GM21381 (cell line): ENCODE data around the gene STRIT1.

ENCODE experiments used
- ATAC-seq: cut with Tn5 transposase; IDR thresholded peaks from one replicate; pipeline ENCODE4 v1.9.1; 2021; ENCODE audit warnings: mild to moderate bottlenecking, moderate library complexity; ENCODE audit not compliant: unreplicated experiment

Gene STRIT1

DNA sequence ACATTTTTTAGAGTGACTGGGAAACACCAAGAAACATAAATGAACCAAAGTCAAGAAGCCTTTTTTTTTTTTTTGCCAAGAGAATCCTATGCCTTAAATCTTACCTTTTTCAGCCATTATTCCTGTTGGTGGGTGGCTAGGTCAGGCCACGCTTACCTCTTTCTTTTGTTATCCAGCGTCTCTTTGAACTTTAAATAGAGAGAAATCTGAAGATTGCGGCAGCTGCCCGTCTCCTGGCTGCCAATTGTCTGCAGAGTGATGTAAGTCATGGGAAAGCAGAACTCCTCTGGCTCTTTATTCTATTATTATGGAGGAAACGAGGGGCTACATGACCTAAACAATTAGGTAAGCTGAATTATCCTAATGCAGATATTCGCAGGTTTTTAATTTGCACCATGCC lies at the start of gene STRIT1:
Gene STRIT1 (minus strand): TSS at position 168 of the 400 bp plus-strand sequence.
- no peak for ATAC-seq

GRCh38 chr3:155342344-155342743 lies 48.9 kb upstream of the STRIT1 start:
- no peak for ATAC-seq

GRCh38 chr3:155339052-155339451 lies 45.6 kb upstream of the STRIT1 start:
- ATAC-seq: no peak

- ATAC-seq: peak; percentile 38
These were observed 42.4 kb upstream of the STRIT1 start for GRCh38 chr3:155335724-155336354.

- ATAC-seq: peak; percentile 84
These were observed 41.6 kb upstream of the STRIT1 start for GRCh38 chr3:155334914-155335723.

DNA sequence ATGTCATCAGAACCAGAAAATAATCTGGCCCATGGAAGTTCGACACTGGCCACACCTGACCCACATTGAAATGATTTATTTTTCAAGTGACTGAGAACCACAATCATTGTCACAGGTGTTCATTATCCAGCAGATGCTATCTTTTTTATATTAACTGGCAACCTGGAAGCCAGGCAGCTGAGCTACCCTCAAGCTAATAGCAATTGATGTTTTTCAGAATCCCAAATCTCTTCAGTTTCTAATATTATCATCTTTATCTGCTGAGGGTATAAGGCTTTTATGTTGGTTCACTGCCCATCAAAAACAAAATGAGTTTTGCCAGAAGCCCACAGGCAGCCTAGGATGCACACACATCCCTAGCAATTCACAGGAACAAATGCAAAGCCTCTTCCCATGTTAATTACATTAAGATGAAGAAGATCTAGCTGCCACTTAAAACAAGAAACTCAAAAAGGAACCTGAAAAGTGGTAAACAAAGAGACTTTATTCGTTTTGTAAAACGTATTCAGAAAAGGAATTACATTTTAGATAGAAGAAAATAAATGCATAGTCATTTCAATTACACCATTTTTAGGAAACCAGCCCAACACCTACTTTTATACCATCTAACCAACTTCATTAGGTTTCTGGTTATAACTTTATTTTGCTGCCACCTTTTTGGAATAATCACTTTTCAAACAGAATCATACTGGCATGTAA lies 40.9 kb upstream of the STRIT1 start:
- ATAC-seq: no peak

DNA sequence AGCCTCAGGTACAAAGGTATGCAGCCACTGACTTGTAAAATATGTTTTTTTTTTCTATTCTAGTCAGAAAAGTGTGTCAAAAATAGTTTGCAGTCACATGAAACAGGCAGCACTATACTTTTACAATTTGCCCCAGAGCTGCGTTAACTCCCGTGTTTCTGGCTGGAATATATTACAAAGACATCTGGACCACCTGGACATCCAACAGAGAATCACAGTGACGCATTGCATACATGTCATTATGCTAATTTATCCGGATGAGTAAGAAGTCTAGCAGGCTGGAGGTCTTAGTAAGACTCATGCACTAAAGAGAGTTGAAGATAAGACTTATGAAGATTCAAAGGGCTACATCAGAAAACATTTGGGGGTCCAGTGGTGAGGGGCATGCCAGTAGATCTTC lies 39.2 kb upstream of the STRIT1 start:
- ATAC-seq: no peak

- no peak for ATAC-seq
These were observed 37.6 kb upstream of the STRIT1 start for GRCh38 chr3:155331078-155331477.

DNA sequence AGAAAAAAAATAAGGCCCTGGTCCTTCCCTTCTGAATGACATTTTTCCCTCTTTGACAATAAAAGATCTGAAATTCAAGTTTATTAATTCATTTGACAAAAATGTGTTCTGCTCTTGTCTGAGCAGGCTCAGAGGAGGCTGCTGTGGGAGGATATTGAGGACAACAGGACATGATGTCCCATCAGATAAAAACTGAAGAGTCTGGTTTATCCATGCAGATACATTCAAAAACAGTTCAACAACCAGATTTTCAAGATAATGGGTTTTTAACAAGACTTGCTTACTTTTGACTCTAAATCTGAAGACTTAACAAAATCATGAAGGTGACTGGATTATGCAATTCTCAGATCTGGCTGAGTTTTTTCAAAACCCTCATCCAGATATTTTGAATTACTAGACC lies 36.9 kb upstream of the STRIT1 start:
- ATAC-seq: no peak

- ATAC-seq: no peak
These were observed 36.1 kb upstream of the STRIT1 start for GRCh38 chr3:155329513-155330048.

DNA sequence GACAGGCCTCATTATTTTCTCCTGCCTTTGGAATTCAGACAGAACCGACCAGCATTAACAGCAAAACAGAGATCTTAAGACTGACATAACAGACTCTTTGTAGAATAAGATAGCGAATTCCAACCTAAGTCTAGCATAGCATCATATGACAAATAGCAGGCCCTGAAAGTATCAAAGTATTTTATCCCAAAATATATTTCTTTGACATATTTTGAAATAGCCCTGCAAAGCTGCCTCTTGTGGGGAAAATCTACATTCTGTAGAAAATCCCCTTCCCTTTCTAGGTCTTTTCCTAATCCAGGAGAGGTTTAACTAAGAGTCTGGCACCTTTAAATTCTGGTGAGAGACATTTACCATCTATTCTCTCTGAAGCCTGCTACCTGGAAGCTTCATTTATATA lies 34.4 kb upstream of the STRIT1 start:
- ATAC-seq: no peak

GRCh38 chr3:155327430-155327829 lies 33.9 kb upstream of the STRIT1 start:
- no peak for ATAC-seq

GRCh38 chr3:155326901-155327300 lies 33.4 kb upstream of the STRIT1 start:
- ATAC-seq: no peak

DNA sequence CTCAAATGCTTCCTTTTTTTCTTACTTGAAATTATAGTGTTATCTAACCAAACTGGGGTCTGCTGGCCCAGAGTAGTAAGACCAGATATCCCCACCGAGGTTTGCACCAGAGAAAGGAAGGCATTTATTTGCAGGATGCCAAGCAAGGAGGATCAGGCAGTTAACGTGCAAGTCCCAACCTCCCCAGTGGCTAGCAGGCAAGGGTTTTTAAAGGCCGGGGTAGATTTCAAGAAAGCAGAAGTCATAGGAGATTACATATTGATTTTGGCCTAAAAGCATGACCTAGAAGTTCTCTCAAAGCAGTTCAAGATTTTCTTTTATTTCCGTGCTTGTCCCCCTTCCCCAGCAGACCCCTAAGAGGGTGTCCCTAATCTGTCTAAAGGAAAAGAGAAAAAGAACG lies 32.8 kb upstream of the STRIT1 start:
- ATAC-seq: no peak

- ATAC-seq: no peak
These were observed 31.9 kb upstream of the STRIT1 start for GRCh38 chr3:155325263-155325835.

DNA sequence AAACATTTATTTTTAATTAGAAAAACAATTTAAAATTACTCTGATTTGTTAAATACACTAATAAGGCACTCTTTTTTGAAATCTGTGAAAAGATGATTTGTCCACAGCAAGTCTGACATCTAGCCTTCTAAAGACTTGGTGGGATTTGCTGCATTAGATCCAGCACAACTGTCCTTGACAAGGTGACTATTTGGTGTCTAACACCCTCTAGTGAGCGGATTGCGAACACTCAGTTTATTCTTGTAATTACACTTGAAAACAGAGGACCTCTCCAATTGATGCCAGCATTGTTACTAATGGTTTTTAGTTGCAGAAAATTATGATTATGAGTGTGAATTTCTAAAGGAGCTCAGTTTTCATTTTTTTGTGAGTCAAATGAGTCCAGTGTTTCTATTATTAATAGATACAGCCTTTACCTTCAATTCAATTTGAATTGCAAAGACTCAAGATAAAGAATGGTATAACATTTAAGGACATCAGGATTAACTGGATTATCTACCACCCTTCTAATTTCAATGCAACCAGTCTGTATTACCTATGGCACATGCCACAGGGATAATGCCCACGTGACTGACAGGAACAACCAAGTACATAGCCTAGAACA lies 29.7 kb upstream of the STRIT1 start:
- no peak for ATAC-seq

DNA sequence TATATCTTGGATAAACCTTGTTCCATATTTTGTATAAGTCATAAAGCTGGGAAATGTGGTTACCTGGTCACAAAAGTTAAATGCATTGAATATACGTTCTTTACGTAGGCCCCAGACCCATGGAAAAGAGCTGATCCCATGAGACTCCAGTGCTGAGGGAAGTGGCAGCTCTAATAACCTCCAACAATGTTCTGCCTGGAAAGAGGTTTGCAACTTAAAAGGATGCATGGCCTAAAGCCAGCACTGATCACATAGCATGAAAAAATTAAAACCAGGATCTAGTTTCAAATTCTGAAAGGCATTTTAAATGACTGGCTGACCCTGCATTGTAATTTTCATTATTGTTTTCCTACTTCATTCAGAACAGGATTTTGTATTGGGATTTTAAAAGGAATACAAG lies 27.9 kb upstream of the STRIT1 start:
- no peak for ATAC-seq

DNA sequence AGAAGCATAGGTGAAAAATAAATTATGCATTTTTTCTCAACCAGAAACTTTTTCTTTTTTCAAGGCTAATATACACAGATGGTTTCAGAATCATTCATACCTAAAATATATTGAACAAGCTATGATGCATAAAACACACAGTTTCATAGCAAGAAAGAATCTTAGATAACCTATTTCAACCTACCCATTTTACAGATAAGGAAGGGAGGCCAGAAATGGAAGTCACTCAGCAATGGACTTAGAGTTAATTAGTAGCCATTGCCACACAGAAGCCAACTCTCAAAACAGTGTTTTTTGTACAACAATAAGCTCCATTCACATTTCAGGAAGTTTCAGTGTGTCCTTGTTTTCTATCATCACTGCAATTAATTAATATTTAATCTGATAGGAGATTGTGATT lies 27.5 kb upstream of the STRIT1 start:
- no peak for ATAC-seq

- no peak for ATAC-seq
These were observed 25.3 kb upstream of the STRIT1 start for GRCh38 chr3:155318740-155319139.

- ATAC-seq: no peak
These were observed 23.7 kb upstream of the STRIT1 start for GRCh38 chr3:155317211-155317610.

DNA sequence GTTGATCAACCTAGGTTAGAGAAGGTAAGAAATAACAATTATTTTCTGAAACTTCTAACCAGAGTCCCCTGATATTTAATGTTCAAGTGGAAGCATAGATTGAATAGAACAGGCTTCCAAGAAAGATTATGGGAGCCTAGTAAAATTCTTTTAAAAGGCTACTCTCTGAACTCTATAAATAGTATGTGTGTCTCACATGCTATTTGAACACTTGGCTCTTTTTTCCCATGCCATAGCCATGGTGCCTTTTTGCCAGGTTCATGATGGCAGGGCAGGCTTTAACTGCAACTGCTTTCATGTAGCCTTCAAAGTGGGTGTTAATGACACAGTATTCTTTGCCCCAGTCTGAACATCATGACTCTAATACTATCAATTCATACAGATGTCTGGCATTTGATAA lies 22.9 kb upstream of the STRIT1 start:
- ATAC-seq: no peak
